HG03025 (cell line): ENCODE data around the gene GRM7.

Experiments used
- ATAC-seq: cut with Tn5 transposase; IDR thresholded peaks from one replicate; pipeline ENCODE4 v1.9.1; 2021; ENCODE audit warnings: mild to moderate bottlenecking, moderate library complexity; ENCODE audit not compliant: unreplicated experiment, low FRiP score

GRM7 gene

GRCh38 chr3:7687428-7688147 is 826.7 kb downstream of the GRM7 start:
- ATAC-seq = no peak

GRCh38 chr3:7692866-7693265 is 832.0 kb downstream of the GRM7 start:
- ATAC-seq = no peak

GRCh38 chr3:7693976-7694375 is 833.1 kb downstream of the GRM7 start:
- no peak for ATAC-seq

DNA sequence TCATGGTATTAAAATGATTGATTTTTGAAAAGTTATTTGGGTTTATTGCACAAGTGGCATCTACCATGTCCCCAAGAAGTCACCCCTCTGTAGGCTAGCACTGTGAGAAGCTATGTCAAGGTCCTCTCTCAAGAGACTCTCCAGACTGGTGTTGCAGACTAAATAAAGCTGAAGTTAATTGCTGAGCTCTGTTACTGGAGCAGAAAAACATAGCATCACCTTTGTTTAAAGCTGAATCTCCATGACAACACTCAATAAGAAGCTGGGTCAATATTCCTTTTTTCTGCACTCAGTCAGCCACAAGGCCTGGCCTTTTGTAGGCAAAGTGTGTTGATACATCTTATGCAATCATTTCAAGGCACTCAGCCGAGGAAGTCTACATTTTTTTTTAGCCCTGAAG is 834.1 kb downstream of the GRM7 start:
- ATAC-seq = no peak

- no peak for ATAC-seq
Measured at GRCh38 chr3:7696320-7696719, 835.4 kb downstream of the GRM7 start.

GRCh38 chr3:7697548-7697947 is 836.6 kb downstream of the GRM7 start:
- ATAC-seq = no peak

GRCh38 chr3:7700539-7700938 is 839.6 kb downstream of the GRM7 start:
- ATAC-seq = no peak

DNA sequence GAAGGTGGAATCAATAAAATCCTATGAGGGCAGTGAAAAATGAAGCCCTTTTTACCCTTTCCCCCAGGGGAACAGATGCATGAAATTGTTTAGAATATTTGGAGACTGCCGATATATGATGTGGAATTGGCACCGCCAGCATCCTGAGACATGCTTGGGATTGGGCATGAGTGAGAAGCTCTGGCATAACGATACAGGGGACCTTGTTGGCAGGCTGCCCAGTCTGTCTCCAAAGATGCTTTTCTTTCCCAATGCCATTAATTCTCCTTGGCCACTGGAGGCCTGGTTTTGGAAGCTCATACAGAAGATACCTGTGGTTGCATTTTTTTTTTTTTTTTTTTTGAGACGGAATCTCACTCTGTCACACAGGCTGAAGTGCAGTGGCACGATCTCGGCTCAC is 840.1 kb downstream of the GRM7 start:
- no peak for ATAC-seq

- no peak for ATAC-seq
Measured at GRCh38 chr3:7707187-7707586, 846.3 kb downstream of the GRM7 start.

GRCh38 chr3:7709376-7710082 is 848.6 kb downstream of the GRM7 start:
- ATAC-seq = no peak

DNA sequence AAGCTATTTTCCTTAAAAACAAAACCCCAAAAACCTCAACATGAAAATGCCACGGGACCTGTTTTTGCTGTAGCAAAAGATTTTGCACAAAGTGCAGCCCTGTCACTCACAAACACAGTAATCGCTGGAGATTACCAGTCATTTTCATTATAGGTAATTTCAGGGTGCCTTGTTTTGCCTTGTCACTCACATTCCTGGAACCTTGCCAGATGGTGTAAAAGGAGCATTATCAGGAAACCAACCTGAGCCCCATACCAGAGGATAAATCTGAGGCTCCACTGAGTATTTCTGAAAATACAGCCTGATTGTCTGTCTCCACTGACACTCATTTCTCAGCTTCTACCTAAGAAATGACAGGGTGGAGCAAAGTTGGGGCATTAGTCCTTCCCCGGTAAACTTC is 849.4 kb downstream of the GRM7 start:
- no peak for ATAC-seq

DNA sequence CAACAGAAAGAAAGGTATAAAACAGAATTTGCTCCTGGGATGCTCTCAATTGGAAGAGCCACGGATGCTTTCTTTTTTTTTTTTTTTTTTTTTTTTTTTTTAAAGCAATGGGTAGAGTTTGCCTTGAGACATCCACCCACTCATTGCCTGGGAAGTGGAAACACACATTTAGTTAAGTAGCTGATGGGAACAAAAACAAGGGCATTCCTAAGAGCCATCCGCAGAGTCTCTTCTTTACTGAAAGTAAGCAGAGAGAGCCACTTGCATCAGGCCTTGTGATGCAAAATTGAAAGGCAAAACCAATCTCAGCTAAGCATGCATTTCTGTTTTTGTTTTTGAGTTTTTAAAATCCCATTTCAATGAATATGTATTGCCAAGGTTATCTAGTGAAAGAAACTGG is 852.8 kb downstream of the GRM7 start:
- ATAC-seq = no peak

DNA sequence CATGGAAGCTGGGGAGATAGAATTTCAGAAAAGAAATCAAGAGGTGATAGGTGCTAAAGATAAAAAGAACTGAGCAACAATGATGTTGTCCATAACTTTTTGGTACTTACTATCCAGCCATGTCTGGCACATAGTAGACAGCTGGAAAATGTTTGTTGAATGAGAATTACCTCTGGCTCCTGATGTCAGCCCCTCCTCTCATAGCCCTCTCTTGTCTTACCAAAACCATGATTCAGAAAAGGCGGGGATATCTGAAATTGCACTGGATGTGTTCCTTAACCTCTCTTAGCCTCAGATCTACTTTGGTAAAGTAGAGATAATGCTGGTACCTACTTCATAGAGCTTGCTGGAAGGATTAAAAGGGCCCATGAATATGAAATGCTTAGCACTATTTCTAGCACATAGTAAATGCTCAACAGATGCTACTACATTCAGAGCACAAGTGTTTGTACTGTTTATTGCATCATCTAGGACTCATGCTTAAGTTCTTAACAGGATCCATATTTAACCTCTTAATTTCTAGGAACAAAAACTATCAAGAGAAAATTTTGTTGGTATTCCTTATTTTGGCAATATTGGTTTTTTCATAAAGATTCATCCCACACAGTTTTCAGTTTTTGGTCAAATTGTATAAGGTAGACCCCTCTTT is 859.9 kb downstream of the GRM7 start:
- ATAC-seq = no peak

DNA sequence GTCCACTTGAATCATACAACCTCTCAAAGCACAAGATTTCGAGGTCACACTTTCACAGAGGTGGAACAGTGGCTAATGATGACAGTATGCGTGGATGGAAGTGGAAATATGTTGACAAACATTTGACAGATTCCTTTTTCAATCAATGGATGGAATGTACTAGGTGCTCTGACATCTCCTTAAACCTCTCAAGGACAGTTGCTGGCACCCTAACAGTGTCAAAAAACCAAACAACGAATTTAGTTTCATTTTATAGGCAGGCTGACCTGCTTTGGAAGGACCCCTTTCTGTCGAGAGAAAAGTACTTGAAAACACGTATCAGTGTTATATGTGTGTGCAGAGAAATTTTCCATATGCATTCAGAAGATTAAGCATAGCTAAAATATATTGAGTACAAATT is 861.0 kb downstream of the GRM7 start:
- no peak for ATAC-seq

DNA sequence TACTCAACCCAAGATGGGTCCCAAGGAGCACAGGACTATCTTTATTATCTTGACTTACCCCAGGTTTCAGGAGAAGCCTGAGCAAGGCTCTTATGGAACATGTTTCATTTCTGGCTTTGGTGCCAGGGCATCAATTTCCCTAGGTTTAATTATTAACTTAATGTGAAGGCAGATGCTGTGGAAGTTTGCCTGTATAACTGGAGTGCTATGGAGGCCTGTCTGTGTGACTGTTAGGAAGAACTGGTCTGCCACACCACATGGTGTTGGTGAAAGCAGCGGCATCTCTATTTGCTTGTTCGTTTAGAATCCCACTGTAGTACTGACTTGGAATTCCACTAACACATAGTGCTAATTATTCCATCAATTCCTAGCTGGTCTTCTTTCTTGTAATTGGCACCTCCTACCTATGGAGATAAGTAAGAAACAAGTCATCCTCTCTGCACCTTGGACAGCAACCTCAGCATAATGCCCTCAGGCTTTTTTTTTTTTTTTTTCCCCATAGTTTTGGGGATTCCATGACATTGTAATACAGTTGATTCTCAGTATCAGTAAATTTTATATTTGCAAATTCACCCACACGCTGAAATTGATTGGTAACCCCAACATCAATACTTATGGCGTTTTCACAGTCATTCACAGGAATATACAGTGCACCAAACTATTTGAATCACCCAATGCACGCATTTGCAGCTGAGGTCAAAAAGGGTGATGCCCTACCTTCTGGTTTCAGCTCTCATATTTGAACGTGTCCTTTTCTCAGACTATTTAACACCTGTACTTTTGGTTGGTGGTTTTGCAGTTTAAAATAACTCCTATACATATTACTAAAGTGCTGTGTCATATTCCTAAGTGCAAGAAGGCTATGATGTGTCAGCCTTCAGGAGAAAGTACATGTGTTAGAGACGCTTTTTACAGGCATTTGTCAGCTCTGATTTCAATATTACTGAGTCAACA is 867.9 kb downstream of the GRM7 start:
- no peak for ATAC-seq

- no peak for ATAC-seq
Measured at GRCh38 chr3:7733933-7734332, 873.0 kb downstream of the GRM7 start.

DNA sequence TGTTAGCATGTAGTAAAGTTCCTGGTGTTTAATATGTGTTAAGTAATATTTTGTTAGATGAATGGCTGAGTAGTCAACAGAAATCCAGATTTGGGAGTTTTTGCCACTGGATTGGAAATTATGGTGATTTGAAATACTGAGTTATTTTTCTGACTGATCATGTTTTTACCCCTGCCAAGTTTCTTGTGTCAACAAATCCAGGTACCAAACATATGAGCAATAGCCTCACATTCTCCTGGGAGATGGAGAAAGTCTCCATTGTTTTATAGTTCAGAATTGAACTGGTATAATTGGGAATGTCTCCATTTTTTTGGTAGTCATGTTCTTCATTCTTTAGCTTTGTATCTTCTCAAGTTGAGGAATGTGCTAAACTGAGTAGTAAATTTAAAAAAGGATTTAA is 873.5 kb downstream of the GRM7 start:
- no peak for ATAC-seq

DNA sequence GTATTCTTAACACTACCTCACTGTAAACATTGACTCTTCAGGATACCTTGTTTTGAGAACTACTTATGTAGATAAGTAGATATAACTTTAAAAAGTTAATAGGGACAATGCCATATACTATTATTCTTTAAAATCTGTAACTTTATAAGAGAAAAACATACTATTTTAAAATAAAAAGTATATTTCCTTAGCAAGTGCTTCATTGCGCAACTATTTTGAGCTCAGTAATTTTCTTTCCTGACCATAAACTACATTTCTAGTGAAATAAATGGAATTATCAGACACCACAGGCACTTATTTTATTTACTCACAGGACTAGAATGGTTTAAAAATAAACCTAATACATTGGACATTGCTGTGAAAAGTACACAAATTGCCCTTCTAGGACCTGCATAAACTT is 876.3 kb downstream of the GRM7 start:
- no peak for ATAC-seq

DNA sequence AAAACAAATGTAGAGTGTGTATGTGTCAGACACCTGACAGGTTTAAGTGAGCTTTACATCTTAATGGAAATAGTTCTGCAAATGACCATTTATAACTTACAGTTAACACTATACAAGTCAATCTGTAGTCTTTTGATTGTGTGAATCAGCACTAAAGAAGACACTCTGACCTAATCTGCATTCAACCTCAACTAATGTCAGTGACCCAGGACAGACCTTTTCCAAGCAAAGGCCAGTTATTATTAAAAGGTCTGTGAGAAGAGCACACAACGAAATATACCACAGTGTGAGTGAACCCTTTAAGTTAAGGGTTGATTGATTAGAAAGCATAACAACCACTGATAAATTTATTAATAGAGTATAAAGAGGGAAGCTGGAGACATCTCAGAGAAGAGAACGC is 878.8 kb downstream of the GRM7 start:
- no peak for ATAC-seq

- no peak for ATAC-seq
Measured at GRCh38 chr3:7740458-7740857, 879.5 kb downstream of the GRM7 start.

GRCh38 chr3:7744850-7745249 is 883.9 kb downstream of the GRM7 start:
- ATAC-seq = no peak
